Activated T-helper 1 cell treated with Interleukin-2 at 50 U/mL for 16 hours (primary cell): ENCODE results near the gene IL1RL2.
A peak's percentile ranks its signal among the peaks of the same experiment; 100 is the strongest.

Experiments used
- DNase-seq: peaks from one replicate; pipeline ENCODE4 v3.0.0-alpha.2; 2020; ENCODE audit warnings: low read depth

The IL1RL2 gene

DNA sequence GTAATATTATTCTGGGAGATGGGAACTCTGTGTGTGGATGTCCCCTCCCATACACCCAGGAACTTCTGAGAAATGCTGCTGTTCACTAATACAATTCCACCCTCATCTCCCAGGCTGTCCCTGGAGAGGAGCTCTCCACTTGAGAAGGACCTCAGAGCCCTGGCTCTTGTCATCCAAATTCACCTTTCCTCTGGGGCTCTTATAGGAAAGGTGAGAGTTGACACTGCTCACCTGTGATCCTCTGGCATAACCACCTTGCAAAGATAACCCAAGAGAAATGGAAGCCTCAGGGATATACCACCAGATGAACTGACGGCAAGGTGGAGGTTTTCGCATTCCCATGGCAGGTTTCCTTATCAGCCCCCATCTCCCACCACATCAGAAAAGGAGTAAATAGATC lies 52.0 kb downstream of the IL1RL2 start:
- DNase-seq = no peak

DNA sequence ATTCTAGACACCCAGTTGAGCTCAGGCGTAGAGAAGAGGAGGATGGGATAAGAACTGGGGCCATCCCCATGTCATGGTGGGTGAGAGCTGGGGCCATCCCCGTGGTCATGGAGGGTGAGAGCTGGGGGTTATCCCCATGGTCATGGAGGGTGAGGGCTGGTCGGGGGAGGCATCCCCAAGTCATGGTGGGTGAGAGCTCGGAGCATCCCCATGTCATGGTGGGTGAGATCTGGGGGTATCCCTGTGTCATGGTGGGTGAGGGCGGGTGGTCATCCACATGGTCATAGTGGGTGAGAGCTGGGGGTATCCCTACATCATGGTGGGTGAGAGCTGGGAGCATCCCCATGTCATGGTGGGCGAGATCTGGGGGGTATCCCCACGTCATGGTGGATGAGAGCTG lies 52.5 kb downstream of the IL1RL2 start:
- no peak for DNase-seq

GRCh38 chr2:102240640-102241370 lies 54.0 kb downstream of the IL1RL2 start:
- peak; percentile 80 for DNase-seq

DNA sequence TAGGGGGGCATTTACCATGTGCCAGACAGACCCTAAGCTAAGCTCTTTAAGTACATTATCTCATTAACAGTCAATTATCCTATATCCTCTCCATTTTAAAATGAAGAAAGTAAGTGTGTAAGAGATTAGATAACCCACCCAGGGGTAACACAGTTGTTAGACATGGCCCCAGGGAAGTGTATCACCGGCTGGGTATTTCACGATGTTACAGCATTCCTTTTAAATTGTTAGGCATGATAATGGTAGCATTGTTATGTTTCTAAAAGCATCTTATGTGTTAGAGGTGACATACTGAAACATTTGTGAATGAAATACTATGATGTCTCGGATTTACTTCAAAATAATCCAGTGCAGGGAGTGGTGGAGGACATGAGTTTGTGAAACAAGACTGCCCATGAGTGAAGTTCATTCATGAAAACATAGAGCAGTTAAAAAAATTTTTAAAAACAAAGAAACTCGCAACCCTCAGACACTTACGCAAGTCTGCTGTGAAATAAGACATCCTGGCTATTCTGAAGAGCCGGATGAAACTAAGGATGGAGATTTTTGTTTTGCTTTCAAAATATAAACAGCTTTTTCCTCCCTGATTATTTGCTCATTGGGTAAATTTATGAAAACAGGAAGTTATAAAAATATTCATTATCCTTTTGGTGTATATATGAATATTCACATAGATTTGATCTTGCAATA lies 54.9 kb downstream of the IL1RL2 start:
- DNase-seq = no peak

GRCh38 chr2:102245266-102246151 lies 58.7 kb downstream of the IL1RL2 start:
- DNase-seq = no peak

DNA sequence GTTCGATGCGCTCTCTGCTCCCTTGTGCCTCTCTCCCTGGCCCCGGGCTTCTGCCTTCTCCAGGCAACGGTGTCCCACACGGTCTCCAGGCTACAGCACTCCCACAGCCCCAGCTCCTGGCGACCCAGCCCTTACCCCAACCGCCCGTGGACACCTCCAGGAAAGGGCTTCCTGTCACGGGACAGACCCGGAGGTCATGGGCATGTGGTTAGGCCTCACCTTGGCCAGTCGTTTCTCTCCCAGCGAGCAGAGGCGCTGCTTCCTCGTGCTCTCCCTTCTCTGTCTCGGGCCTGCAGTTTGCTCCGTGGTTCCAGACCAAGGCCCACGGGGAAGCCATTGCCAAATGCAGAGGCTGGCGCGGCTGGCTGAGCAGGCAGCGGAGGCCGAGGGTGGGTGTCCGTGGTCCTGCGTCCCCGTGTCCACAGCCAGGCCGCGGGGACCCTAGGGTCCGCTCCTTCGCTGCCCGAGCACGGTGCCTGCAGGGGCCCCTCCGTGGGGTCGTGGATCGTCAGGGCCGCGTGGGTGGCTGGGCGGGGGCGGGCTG lies 63.5 kb downstream of the IL1RL2 start:
- no peak for DNase-seq

- DNase-seq = peak; percentile 42
Observed at GRCh38 chr2:102251042-102251848, 64.4 kb downstream of the IL1RL2 start.

- DNase-seq = no peak
Observed at GRCh38 chr2:102251849-102252203, 65.0 kb downstream of the IL1RL2 start.

DNA sequence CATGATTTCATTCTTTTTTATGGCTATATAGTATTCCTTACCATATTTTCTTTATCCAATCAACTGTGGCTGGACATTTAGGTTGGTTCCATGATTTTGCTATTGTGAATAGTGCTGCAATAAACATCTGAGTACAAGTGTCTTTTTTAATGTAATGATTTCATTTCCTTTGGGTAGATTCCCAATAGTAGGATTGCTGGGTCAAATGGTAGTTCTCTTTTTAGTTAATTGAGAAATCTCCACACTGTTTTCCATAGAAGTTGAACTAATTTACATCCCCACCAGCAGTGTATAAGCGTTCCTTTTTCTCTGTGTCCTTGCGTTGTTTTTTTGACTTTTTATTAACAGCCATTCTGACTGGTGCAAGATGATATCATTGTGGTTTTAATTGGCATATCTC lies 65.4 kb downstream of the IL1RL2 start:
- DNase-seq = no peak

DNA sequence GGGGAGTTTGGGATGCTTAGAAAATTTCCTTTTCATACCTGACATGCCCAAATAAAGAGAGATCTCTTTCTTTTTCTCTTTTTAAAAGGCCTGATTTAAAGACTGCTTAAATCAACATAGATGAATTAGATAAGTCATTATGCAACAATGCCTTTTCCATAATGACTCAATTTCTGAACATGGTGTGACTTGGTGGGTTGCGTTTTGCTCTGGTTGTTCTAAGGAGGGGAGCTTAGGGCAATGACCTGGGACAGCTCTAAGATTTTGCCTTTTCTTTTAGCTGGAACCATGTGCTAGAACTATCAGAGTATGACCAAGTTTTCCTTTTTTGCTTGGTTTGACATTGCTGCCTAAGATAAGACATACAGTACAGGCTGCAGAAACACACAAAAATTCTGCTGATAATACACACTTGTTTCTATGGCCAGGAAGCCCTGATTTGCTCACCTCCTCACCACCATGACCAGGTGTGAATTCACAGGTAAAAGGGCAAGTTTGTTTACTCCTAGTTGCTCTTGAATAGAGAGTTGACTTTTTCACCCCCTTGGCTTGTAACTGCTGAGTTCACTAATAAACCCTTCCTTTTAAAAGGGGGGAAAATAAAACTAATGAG lies 66.4 kb downstream of the IL1RL2 start:
- DNase-seq = no peak

DNA sequence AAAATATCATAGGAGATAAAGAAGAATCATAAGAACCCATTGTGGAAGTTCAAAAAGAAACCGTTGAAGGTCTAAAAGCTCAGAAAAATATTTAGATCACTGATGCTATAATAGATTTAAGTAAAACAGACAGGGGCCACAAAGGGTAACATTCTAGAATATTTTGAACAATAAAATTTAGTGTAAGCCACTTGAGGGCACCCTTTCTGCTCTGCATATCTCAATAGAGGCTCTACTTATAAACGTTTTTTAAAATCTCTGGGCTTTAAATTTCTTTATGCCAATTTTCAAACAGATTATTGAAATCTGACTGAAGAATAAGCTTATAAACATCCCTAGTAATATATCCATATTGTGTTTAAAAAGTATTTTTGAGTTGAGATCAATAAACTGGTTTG lies 66.9 kb downstream of the IL1RL2 start:
- no peak for DNase-seq

DNA sequence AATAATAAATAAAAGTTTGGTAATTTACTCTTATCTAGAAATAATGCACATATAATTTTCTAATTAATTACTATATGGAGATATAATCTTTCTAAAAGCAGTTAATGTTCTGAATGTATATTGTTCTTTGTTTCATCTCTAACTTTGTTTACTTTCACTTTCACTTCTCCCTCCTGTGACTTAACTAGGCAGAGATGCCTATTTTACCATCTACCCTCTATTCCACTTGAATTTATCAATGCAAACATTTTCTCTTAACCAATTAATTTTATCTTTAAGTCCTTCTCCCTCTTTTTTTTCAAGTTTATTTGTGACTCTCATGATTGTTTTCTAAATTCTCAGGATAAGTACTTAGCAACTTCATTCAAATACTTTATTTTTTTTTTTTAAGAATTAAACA lies 69.5 kb downstream of the IL1RL2 start:
- DNase-seq = no peak

DNA sequence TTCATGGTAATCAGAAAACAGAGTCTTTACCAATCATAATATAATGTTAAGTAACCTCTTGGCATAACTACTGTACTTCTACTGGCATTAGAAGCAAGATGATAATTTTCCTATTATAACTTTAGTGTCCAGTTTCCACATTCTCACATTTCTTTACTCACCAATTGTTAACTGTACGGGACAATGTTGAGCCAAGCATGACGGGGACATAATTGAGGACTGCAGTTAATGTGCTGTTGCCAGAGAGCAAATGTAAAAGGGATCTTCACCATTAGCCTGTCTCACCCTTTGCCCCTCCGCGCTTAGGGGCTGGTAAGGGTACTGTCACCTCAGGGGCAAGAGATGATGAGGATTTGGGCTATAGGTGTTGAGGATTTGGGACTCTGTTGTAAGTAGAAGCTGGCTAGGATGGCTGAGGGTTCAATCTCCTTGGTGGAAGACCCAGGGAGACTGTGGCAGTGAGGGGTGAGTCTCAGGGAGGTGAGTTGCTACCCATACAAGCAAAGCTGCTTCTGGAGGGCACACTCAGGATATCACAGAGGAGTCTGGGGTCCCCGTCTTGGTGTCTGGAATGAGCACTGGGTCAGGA lies 70.1 kb downstream of the IL1RL2 start:
- DNase-seq = no peak

DNA sequence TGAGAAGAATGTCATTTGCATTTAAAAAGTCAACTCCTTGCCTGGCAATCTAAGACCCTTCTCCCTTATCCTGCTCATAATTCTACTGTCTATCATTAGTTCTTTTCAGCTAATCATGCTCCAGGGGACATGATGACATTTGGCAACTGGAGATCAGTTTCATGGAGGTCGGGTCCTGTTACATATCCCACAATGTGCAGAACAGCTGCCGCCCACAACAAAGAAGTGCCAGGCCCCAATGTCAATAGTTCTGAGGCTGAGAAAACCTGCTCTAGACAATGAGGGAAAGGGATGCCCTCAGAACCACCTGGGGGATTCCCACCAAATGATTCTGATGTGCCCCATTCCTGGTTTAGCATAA lies 71.2 kb downstream of the IL1RL2 start:
- DNase-seq = no peak

DNA sequence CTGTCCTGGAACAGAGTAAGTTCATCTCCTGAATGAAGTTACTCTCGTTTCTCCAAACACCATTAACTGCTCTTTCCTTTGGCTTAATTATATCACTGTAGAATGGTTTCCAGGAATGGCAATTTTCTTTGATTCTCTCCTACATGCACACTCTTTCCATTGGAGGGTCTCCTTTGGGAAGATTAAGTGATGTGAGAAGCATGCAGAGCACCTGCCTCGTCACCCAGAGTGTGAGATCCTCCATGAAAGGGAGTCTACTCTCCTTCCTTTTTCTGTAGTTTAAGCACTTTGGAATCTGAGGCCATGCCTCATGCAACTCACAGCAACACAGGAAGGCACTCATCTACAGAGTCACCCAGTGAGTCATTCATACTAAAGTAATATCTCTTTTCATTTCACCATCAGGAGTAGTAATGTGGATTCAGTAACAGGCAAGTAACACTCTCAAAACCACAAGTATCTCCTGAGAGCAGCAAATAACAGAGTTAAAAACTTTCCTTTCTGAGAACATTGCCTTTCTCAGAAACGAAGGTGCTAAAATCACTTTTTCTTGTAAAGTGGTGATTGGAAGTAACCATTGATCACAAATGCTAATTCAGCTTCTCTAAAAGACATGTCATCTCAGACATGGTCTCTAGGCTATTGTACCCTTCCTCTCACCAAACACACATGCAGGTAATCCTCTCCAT lies 71.7 kb downstream of the IL1RL2 start:
- no peak for DNase-seq

GRCh38 chr2:102261467-102262135 lies 74.8 kb downstream of the IL1RL2 start:
- DNase-seq = no peak

GRCh38 chr2:102262216-102263129 lies 75.7 kb downstream of the IL1RL2 start:
- no peak for DNase-seq

GRCh38 chr2:102264952-102265351 lies 78.1 kb downstream of the IL1RL2 start:
- DNase-seq = no peak

DNA sequence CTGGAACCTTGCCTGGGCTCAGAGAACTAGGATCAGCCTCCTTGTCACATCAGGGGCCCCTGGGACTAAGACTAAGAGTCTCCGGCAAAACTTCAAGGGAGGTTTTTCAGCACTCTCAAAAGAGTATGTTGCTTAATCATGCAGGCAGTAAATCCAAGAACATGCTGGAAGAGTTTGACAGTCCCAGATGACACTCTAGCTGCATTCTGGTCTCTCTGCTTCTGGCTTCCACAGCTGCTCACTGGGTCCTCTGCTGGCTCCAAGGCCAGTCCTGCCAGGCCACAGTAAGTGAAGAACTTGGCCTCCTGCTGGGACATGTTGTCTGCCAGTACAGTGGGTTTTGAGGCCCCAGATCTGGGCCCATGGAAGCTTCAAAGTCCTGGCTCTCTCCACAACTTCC lies 79.4 kb downstream of the IL1RL2 start:
- DNase-seq = no peak
